GM21515 (cell line): ENCODE data around the gene OCA2.

Experiments
- ATAC-seq: cut with Tn5 transposase; IDR thresholded peaks from one replicate; pipeline ENCODE4 v1.9.1; 2021; ENCODE audit not compliant: unreplicated experiment

OCA2 gene

DNA sequence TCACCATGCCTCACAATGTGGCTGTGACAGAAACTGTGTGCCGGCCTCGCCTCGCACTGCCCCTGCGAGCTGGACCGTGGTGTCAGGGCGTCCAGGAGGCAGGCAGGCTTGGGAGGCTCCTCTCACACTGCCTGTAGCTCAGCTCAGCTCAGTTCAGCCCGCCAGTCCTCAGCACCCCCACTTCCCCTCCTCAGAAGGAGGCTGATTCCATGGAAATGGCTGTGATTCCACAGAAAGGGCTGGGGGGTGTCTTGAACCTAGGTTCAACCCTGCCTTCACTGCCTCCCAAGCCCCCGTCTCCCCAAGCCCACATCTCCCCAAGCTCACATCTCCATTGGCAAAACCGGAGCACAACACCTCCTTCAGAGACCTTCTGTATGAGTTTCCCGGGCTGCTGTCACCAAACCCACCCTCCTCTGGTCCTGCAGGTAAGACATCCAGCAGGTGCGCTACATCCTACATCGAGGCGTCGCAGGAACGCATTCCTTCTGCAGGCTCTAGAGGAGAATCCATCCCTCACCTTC, 94.0 kb downstream of the OCA2 start:
- ATAC-seq: no peak

DNA sequence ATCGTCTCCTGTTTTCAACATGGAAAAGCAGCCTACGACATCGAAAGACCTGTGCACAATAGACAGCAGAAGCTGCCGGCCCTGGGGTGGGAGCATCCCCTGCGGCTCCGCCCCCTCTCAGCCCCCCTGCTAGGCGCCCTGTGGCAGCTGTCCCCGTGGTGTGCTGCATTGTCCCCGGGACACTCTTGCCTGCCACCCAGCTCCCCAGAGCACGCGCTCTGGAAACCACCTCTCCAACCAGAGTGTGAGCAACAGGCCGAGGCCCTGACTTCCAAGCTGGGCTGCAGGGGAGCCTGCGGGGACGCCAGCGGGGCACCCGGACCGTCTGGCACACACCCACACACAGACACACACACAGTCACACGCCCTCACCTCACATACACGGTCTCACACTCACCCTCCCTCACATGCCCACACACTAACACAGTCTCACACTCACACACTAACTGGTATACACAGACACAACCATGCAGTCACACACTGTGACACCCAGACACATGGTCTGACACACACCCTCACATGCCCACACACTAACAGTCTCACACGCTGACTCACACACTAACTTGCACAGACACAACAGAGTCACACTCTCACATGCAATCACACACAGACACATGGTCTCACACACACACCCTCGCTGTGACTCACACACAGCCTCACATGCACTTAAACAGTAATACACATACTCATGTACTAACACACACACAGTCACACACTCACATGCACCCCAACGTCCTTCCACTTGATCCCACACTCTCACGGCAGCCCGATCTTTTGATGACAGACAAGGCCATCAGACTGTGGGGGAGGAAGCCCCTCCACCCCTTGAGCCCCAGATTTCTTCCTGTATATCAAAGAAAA, 94.7 kb downstream of the OCA2 start:
- ATAC-seq: no peak

DNA sequence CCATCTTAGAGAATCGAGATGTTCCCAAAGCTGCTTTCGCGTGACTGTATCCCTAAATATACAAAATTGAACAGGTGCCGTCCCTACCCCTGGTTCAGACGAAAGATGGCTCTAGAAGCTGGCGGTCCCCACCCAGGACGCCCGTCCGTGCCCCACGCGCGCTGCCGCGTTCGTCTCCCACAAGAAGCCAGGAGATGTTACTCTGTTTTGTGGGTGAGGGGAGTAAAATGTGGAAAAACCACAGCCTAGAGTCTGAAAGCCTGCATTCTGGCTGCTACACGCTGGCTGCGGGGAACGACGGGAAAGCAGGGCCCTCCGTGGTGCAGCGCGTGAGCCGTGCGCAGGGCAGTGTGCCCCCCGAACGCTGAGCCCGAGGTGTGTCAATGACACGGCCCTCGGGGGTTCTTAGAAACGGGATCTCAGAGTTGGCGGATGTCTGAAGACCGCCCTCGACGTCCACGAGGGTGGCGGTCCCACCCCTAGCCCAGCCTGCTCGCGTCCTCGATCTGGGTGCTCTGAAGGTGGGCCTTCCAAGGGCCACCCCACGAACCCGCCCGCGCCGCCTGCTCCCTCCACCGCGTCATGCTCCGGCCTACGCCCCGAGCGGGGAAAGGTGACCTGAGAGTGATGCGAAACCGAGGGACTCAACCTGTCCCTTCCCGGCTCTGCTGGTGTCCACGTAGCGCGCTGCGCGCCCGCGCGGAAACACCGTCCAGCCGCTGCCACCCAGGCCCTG, 95.6 kb downstream of the OCA2 start:
- no peak for ATAC-seq

DNA sequence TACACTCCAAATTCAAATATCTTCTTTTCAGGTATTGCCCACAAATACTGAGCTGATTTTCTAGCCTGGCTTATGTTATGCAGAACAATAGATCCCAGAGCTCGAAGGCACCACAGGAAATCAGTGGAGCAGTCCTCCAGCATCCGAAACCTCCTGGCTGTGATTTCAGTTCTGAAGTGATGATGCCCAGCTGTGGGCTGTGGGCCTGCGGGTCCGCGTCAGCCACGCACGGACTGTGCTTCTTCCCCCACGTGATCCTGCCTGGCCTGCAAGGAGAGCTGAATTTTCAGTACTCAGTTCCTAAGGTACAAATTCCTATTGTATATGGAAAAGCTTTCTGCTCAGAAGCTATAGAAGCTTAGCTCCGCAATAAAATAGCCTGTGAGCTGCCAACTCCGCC, 96.2 kb downstream of the OCA2 start:
- ATAC-seq: no peak

DNA sequence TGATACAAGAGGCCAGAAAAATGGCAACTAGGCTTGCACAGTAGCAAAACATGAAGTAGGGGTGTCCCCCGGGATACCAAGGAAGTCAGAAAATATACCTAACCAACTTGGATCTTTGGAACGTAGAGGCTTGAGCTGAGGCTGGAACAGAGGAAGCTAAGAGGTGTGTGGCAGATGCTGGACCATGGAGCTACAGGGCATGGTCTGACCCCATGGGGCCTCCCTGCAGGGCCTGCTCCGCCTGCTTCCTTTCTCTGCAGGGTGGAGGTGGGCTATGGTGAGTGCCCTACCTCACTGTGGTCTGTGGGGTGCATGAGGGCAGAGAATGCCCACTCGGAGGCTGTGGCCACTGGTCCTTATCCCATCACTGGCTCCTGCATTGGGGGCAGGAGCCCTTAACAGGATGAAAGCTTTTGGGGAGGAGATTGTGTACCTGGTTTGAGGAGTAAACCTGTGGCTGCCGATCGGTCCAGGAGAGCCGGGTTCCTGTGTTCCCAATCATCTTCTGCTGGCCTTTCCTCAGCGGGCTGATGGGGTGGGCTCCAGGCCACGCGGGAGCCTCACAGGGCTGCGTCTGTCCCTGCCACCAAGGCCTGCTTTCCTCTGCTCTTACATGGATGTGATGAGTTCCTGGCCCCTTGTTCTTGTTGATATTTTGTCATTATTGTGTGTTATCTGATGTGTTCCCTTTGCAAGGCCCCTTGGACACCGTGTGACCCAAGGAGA, 96.8 kb downstream of the OCA2 start:
- no peak for ATAC-seq

- ATAC-seq: no peak
These were observed 97.5 kb downstream of the OCA2 start for GRCh38 chr15:28001641-28002040.

GRCh38 chr15:27993996-27994780, 104.9 kb downstream of the OCA2 start:
- no peak for ATAC-seq

GRCh38 chr15:27993544-27993943, 105.6 kb downstream of the OCA2 start:
- ATAC-seq: no peak

DNA sequence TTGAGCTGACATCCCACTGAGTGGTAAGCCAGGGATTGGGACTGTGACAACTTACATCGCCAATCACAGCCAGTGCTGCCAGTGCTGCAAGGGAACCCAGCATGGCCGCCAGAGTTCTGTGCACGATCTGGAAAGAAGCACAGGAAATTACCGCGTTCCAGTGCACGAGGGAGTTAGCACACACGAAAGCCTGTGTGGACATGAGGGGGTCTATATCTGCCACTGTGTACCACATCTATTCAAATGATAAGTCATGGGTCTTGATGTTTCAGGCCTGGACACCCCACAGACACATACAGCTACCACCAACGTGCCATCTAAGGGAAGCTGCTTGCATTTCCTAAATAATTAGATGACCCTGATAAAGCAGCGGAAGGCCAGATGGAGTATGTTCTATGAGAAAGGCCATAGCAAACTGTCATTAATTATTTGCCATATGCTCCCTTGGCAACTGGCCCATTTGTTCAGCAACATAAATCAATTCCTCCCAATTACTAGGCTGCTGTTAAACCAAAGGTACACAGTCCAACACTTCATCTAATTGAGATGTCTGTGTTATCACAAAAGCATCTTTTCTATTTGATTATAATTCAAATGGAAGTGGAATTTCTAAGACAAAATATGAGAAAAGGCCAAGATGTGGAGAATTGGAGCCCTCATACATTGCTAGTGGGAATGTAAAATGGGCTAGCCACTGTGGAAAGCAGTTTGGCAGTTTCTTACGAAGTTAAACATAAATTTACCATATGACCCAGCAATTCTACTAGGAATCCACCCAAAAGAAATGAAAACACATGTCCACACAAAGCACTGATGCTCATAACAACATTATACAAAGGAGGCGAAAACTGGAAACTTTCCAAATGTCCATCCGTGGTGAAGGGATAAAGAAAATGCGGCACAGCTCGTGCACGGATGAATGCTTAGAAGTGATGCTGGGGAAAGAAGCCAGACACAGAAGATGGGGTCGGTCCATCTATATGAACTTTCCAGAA, 108.3 kb downstream of the OCA2 start:
- no peak for ATAC-seq

DNA sequence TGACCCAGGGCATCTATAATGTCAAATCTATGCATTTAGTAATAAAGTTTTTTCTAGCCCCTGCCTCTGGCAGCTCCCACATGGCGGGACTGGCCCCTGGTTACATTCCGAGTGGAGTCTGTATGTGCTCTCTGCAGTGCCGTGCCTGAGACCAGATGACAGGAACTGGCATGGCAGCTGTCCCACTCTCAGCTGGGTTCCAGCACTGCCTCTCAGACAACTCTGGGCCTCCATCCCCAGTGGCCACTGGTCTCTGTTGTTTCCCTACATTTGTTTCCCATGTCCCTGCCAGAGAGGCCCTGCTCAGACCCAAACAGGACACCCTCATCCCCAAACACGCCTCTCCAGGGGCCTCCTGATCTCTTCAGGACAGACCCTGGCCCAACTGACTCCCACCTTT, 109.3 kb downstream of the OCA2 start:
- no peak for ATAC-seq

DNA sequence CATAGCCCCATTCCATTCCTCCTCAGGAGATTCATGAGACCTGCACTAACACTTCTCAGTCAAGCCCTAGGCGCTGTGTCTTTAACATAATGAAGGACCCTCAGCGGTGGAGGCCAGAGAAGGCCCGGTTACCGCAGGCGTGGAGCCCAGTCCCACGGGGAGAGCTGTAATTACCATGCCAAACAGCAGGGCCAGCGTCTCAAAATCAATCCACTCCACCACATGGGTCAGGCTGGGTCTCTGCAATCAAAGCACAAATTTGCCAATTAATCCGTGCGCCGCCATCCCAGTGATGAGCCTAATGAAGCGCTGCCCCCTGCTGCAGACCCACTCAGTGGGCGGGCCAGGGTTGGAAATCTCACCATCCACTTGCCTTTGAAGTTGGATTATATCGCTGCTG, 109.7 kb downstream of the OCA2 start:
- ATAC-seq: no peak

DNA sequence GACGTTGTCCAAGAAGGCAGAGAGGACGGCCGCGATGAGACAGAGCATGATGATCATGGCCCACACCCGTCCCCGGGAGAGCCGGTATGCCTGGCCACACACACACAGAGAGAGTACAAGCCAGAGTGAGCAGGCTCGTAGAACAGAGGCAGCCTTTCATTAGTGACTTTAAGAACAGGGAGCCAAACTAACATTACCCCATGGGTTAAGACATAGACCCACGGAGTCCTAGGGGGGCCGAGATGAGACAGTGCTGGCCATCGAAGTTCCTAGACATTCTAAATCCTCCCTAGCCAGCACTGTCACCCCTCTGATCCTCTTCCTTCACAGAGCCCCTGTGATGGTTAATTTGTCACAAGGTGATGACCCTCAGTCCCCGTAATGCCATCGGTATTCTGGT, 114.0 kb downstream of the OCA2 start:
- ATAC-seq: no peak

DNA sequence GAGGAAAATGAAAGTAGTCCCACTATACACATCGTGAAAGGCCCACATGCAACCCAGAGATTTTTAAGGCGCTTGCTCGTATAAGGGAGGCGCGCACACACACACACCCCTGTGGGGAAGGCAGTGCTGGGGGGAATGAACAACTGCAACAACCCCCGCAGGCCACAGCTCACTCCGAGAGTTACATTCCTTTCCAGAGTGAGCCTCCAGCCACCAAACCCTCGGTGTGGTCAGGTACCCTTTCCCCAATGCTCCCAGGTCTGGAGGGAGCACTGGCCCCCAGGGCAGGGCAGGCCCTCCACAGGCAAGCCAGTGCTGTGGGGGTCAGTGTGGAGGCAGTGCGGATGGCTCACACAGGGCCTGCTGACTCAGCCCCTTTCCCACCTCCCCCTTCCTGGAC, 115.6 kb downstream of the OCA2 start:
- ATAC-seq: no peak

DNA sequence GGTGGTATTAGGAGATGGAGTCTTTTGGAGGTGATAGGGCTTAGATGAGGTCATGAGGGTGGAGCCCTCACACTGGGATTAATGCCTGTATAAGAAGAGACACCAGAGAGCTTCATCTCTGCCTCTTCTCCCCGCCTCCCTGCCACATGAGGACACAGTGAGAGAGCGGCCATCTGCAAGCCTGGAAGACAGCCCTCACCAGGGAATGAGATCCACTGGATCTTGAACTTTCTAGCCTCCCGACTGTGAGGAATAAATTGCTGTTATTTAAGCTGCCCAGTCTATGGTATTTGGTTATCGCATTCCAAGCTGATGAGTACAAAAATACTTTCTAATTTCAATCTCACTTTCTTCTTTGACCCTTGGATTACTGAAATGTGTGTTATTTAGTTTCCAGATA, 121.4 kb downstream of the OCA2 start:
- ATAC-seq: no peak

DNA sequence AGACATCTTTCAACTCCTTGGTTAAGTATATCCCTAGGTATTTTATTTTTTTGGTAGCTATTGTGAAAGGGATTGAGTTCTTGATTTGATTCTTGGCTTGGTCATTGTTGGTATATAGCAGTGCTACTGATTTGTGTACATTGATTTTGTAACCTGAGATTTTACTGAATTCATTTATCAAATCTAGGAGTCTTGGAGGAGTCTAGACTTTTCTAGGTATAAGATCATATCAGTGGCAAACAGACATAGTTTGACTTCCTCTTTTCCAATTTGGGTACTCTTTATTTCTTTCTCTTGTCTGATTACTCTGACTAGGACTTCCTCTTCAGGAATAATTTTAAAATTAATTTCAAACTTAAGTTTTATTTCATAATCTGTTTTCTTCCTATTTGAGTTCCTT, 125.2 kb downstream of the OCA2 start:
- no peak for ATAC-seq

GRCh38 chr15:27970661-27971392, 128.3 kb downstream of the OCA2 start:
- no peak for ATAC-seq

DNA sequence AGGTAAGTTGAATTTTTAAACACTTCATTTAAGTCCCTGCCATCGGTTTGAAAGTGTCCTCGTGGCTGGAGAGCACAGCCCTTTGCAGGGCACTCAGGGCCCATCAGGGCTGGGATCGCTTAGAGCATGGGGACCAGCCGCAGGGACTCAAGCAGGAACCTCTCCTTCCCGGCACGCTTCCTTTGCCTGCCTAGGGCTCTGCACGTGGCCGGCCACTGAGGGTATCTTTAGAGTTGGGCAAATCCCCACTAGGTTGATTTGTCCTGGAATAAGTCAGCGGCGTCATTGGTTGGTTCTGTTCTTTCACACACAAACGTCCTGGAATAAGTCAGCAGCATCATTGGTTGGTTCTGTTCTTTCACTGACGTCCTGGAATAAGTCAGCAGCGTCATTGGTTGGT, 131.6 kb downstream of the OCA2 start:
- ATAC-seq: no peak

- no peak for ATAC-seq
These were observed 133.6 kb downstream of the OCA2 start for GRCh38 chr15:27965546-27965945.

GRCh38 chr15:27961801-27962200, 137.3 kb downstream of the OCA2 start:
- ATAC-seq: no peak
